HG03442 (cell line): ENCODE results near the gene GPRASP2.
"Not testable (repeated sequence)": the region's sequence is repeated elsewhere in the genome, so short reads cannot be mapped to it uniquely, and the experiment has no call there.

Experiments used
- ATAC-seq: cut with Tn5 transposase; IDR thresholded peaks from one replicate; pipeline ENCODE4 v1.9.1; 2021; ENCODE audit warnings: mild to moderate bottlenecking, moderate library complexity; ENCODE audit not compliant: unreplicated experiment

GPRASP2 gene

DNA sequence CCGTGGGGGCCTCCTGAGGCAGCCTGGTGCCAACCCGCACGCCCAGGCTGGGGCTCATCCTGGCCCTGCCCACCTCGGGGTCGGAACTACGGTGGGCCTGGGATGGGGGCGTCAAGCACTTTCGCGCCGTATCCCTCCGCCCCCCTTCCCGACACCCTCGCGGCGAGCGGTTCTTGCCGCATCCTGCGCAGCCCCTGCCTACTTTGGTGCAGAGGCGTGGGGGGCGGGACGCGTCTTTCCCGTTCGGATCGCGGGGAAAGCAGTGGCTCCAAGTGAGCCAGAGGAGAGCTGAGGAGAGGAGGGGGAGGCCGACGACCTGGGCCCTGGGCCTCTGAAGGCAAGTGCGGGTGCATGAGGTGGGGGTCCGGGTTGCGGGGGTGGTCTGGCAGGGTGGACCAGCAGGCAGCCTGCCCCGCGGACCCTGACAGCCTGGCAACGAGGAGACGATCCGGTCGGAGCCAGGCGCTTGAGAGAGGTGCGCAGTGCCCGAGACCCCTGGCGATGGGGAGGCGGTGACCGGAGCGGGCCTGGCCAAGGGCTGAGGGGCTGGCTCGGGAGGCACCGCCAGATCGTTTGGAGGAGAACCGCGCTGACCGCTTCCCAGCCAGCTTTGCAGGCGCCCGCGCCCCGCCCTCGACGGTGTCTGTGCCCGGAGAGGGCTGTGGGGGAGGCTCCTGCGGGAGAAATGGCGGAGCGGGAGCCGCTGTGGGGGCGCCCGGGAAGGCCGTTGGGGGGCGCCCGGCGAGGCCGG is at the start of gene GPRASP2:
Gene GPRASP2 (plus strand): TSS at position 233 of the 751 bp plus-strand sequence. CDS start 2,422 bp downstream, outside the sequence.
- no peak for ATAC-seq

DNA sequence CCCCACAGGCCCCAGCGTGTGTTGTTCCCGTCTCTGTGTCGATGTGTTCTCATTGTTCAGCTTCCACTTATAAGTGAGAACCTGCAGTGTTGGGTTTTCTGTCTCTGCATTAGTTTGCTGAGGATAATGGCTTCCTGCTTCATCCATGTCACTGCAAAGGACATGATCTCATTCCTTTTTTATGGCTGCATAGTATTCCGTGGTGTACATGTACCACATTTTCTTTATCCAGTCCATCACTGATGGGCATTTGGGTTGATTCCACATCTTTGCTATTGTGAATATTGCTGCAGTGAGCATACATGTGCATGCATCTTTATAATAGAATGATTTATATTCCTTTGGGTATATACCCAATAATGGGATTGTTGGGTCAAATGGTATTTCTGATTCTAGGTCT is 48.4 kb upstream of the GPRASP2 start:
- ATAC-seq = not testable (repeated sequence)

DNA sequence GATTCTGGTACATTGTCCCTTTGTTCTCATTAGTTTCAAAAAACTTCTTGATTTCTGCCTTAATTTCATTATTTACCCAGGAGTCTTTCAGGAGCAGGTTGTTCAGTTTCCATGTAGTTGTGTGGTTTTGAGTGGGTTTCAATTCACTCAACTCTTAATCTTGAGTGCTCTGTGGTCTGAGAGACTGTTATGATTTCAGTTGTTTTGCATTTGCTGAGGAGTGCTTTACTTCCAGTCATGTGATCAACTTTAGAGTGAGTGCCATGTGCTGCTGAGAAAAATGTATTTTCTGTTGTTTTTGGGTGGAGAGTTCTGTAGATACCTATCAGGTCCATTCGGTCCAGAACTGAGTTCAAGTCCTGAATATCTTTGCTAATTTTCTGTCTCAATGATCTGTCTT is 45.2 kb upstream of the GPRASP2 start:
- ATAC-seq = not testable (repeated sequence)

DNA sequence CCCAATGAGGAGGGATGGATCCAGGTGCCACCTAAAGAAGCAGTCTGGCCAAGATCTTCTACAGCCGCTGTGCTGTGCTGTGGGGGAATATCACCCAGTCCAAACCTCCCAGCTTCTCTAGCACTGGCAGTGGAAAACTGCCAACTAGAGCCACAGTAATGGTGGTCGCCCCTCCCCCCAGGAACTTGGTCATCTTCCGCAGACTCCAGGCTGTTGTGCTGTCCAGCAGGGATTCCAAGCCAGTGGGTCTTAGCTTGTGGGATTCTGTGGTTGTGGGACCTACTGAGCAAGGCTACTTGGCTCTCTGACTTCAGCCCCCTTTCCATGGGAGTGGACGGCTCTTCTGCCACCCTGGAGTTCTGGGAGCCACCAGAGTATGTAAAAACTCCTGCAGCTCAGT is 42.7 kb upstream of the GPRASP2 start:
- no peak for ATAC-seq

DNA sequence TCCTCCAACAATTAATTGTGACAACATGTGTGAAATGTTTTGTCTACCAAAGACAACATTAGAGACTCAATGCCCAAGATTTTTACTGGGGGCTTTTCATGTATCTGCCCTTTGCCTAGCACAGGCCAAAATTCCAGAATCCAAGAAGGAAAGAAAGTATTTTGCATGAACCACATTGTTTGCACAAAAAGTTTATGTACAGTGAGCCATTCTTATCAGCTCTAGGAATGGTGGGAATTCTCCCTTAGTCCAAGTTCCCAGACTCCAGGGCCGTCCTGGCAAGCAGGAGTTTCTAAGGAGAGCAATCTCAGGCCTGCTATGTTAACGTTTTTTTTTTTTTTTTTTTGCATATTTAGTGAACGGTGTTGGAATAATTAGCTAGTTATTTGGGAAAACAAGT is 39.4 kb upstream of the GPRASP2 start:
- no peak for ATAC-seq

DNA sequence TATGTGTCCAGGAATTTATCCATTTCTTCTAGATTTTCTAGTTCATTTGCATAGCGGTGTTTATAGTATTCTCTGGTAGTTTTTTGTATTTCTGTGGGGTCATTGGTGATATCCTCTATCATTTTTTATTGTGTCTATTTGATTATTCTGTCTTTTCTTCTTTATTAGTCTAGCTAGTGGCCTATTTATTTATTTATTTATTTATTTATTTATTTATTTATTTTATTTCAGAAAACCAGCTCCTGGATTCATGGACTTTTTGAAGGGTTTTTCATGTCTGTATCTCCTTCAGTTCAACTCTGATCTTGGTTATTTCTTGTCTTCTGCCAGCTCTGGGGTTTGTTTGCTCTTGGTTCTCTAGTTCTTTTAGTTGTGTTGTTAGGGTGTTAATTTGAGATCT is 34.8 kb upstream of the GPRASP2 start:
- ATAC-seq = not testable (repeated sequence)

DNA sequence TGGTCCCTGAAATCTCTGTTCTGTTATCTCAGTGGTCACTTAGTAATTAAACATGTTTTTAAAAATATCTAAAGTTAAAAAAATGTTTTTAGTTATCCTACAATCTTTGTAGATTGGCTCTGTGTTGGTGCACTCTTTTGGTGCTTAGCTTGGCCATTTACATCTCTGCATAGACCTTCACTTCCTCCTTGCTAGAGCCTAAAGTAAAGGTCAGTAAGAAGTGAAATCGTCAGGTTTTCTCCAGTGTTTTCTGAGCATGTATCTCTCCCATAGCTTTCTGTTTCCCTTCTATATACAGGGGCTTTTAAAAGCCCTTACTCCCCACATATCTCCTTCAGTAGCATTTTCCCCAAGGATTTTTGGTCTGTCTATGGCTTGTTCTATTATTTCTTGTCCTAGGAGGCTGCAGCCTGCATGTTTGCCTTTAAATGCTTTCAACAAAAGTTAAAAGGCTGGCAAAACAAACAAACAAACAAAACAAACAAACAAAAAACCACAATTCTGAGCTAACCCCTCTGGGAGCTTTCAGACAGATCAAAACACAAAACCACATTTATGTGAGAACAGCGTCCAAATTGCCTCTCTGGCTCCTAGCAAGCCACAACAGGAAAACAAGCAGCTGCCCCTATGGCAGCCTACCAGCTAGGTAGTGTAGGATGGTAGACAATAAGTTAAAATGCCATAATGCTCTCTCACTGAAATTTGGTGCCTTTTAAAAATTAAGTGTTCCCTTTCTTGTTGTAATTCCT is 27.3 kb upstream of the GPRASP2 start:
- ATAC-seq = no peak

DNA sequence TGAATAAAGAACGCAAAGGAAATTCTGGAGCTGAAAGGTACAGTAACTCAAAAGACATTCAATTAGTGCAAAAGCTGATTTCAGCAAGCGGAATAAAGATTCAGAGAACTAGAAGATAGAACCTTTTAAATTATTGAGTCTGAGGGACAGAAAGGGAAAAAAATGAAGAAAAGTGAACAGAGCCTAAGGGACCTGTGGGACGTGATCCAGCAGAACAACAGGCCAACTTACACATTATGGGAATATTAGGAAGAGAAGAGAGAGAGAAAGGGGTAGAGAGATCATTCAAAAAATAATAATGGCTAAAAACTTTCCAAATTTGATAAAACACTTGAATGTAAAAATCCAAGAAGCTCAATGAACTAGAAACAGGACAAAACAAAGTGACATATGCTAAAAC is 17.5 kb upstream of the GPRASP2 start:
- no peak for ATAC-seq

DNA sequence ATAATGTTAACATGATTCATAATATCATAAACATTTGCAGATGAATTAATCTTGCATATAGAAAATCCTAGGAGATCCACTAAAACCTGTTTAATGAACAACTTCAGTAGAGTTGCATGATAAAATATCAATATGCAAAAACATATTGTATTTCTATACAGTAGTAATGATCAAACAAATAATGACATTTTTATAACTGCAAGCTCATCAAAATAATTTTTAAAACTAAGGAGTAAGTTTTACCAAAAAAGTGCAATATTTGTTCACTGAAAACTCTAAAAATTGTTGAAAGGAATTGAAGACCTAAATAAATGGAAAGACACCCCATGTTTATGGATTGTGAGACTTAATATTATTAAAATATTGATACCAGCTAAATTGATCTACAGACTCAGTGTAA is 15.9 kb upstream of the GPRASP2 start:
- no peak for ATAC-seq

DNA sequence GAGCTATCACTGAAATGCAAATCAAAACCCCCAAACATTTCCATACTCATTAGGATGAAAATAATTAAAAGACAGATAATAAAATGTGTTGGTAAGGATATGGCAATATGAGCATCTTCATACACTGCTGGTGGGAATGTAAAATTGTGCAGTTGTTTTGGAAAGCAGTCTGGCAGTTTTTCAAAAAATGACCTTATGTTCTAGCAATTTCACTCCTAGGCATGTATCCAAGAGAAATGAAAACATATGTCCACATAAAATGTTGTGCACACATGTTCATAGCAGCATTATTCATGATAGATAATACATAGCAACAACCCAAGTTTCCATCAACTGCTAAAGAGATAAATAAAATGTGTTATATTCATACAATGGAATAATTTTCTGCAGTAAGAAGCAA is 14.8 kb upstream of the GPRASP2 start:
- ATAC-seq = no peak

DNA sequence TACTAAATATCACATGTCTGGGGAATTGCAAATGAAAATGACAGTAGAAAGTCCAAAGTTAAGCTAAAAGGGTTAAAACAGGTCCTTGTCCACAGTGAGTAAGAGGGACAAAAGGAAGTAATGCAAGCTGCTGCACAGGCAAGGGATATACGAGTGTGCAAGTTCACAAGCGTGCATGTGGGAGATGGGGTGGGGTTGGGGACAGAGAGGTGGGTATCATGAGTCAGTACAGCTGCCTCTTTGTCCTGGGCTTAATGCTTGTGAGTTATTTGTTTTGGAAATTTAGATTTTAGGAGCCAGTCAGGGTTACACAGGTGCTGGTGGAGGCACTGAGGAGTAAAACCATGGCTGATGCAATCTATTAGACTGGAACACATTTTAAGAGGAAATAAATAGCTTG is 3.3 kb upstream of the GPRASP2 start:
- no peak for ATAC-seq

DNA sequence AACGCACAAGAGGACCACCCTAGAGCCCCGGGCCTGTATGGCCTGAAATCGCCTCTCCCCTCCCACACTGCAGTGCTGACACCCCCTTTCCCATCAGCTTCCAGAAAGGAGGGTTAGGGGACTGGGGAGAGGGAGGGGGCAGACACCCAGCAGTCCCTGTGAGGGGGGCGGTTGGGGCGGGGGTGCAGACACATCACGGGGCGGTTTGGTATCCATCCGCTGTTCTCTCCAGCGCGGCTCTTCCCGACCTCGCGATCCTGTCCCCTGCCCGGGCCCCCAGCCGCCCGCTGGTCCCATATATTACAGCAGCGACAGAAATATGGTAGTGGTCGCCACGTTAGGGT is 404 bp upstream of the GPRASP2 start:
- ATAC-seq = no peak

DNA sequence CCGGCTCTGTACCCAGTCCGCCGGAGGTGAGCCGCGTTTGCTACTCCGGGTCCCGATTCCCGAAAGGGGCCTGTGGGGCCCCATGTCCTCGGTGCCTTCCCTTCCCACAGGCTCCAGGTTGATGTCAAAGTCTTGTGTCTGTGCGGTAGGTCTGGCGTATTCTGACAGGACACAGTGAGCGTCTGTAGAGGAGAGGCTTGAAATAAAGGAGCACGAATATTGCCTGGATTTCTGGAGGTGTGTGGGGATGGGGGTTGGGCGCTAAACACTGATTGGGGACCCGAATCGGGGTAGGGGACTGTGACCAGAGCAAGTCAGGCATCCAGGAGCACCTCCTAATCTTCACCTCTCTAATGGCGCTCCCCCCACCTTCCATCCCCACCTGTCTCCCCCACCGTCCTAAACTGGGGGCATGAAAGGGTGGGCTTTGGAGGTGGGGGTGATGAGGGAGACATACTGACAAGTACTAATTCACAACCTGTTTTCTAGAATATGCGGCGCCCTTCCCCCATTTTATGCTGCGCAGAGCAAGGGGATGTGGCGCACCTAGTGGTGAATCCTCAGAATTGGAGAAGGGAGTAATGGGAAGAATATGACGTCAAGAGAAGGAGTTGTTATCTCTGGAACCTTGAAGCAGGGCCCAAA is 855 bp downstream of the GPRASP2 start:
- ATAC-seq = no peak

DNA sequence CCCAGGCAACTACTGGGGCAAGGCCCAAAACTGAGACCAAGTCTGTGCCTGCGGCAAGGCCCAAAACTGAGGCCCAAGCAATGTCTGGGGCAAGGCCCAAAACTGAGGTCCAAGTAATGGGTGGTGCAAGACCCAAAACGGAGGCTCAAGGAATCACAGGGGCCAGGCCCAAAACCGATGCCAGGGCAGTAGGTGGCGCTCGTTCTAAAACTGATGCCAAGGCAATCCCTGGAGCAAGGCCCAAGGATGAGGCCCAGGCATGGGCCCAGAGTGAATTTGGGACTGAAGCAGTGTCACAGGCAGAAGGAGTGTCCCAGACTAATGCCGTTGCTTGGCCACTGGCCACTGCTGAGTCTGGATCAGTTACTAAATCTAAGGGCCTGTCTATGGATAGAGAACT is 2.7 kb downstream of the GPRASP2 start:
- ATAC-seq = no peak

DNA sequence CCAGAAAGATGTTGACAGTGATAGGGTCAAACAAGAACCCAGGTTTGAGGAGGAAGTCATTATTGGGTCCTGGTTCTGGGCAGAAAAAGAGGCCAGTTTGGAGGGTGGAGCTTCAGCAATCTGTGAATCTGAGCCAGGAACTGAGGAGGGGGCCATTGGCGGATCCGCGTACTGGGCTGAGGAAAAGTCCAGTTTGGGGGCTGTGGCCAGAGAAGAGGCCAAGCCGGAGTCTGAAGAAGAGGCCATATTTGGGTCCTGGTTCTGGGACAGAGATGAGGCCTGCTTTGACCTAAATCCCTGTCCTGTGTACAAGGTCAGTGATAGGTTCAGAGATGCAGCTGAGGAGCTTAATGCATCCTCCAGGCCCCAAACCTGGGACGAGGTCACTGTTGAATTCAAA is 3.7 kb downstream of the GPRASP2 start:
- no peak for ATAC-seq

DNA sequence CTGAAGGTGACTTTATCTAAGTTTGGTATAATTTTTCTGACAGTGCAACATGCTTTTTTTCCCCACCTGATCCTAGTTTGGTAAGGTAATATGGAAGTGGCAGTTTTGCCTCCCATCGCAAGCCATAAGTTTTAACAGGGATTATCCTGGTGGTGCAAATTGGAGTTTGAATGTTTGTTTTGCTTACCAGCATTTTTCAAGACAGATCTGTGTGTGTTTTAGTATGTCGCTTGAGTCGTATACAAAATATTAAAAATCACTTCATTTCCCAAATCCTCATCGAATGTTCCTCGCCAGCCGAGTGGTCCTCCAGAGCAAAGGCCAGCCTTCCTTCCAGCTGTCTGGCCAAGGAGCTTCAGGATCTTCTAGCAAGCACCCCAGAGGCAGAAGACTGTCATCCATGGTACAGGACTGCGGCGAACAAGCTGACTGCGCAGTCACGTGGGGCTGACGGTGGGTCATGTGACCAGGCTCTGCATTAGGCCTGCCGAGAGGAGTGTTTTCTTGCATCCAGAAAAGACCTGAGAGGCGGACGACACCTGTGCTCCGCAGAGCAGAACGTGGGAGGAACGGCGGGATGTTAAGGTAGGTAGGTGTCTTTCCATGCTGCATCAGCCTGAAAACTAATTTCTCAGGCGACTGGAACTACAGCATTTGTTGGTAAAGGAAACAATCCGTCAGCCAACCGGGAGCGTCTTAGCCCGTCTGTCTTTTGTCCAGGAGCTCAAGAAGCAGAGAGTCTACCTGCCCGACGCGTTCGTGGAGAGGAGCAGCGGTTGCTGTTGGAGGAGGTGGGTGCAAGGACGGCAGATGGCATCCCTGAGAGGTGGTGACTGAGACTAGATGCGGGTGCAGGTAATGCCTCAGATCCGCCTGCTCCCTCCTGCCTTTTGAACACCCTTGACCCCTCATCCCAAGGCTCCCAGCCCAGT is 8.3 kb downstream of the GPRASP2 start, which contains the start of gene GPRASP3:
Gene GPRASP3 (plus strand): TSS at position 507 of the 932 bp plus-strand sequence. CDS start 28,253 bp downstream, outside the sequence.
- peak; percentile 99 for ATAC-seq

DNA sequence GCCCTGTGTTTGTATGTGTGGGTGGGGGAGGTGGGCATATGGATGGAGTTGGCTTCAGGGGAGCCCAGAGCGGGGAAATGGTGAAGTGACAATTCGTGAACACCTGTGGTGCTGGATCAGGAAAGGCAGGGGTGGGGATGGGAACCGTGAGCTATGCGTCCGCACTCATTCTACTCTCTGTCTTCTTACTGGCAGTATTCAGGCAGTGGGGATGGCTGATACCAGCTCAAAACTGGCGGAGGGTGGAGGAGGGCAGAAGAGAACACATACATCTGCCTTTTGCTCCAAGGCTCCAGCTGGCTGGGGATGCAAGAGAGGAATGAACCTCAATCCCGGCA is 8.9 kb downstream of the GPRASP2 start:
- ATAC-seq = peak; percentile 10

DNA sequence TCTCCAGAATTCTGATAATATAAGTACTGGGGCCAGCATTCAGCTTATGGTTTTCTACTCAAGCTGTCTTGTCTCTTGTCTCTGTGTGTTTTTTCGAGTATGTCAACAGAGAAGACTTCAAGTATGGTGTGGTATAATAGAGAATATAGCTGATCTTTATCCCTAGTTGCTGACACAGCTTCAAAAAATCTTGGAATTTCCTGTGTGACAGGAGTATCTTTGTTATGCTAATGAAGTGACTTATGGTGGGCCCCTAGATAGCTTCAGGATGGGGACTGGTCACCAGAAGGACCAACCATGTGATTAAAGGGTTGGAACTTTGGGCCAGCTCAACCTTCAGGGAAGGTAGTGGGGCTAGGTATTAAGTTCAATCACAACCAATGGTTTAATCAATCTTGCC is 11.2 kb downstream of the GPRASP2 start:
- ATAC-seq = no peak

DNA sequence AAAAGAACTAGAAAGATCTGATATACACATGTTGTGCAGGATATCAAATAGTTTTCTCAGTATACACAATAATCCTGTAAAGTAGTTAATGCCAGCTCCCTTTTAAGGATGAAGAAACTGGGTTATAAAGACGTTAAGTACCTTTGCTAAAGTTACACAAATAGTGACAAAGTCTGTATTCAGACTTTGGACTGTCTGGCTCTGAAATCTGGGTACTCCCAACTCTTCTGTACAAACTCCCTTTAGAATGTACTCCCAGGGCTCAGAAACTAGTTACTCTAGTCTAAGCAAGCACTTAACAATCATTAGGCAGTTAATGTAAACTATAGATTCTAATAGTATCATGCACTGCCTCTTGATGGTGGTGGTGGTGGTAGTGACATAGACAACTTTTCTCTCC is 15.5 kb downstream of the GPRASP2 start:
- ATAC-seq = no peak

DNA sequence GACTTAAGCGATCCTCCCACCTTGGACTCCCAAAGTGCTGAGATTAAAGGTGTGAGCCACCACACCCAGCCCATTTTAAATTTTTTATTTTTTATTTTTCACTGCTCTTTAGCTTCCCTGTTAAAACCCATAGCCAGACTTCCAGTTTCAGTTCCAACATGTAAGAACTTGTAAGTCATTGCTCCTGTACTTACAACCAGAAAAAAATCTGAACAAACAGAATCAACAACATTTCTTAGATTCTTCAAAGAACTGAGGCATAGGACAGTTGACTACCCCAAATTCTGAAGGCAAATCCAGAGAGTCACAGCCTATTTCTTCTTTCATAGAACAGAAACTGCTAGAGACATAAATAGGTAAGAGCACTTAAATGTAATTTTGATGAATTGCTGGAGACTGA is 16.4 kb downstream of the GPRASP2 start:
- no peak for ATAC-seq

DNA sequence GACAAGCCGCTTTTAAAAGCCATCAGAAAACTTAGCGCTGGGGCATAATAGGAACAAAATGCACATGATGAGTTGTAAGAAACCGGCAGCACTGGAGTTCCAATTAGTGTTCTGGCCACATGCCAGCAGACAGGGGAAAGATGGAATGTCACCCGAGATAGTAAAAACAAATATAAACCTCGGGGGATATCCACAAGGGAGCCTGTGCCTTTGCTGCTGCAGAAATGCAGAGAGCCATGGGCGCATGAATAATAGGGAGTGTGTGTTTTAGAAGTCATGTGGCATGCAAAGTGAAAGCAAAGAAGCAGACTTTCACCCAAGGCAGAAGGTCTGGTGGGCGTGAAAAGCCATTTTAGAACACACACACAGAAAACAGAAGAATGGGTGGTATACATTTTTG is 27.4 kb downstream of the GPRASP2 start:
- ATAC-seq = no peak
